HepG2 (cell line): Measurements from ENCODE around the gene NGFR. TPM values are rescaled to one million over a fixed set of nuclear protein-coding genes. Genes with fewer than 3 reads are reported as not detected.

ENCODE experiments used
- FOXO4 ChIP-seq: sonication (generic); formaldehyde crosslinking; conservative IDR thresholded peaks from 2 replicates; pipeline ENCODE4 v1.8.1; 2023; ENCODE audit warnings: missing genetic modification reagents
- HOXA5 ChIP-seq: sonication (generic); formaldehyde crosslinking; IDR thresholded peaks from 2 replicates; pipeline ENCODE4 v1.4.0; 2020; ENCODE audit warnings: missing genetic modification reagents
- IKZF4 ChIP-seq: sonication (generic); formaldehyde crosslinking; IDR thresholded peaks from 2 replicates; pipeline ENCODE4 v1.5.1; 2020; ENCODE audit warnings: borderline replicate concordance, mild to moderate bottlenecking, low read depth, missing genetic modification reagents; ENCODE audit errors: not compliant biosample characterization
- JUND ChIP-seq: sonication (generic); formaldehyde crosslinking; IDR thresholded peaks from 2 replicates; pipeline ENCODE4 v1.8.0; 2022; ENCODE audit warnings: mild to moderate bottlenecking, missing genetic modification reagents
- KMT2A ChIP-seq: sonication (generic); formaldehyde crosslinking; IDR thresholded peaks from 2 replicates; pipeline ENCODE4 v1.4.0; 2020; ENCODE audit warnings: missing genetic modification reagents
- MAFK ChIP-seq, 2 experiments: IDR thresholded peaks in 1 of 2; conservative IDR thresholded peaks in 1 of 2; 2 replicates each; pipeline ENCODE4 v1.6.1; 2011; ENCODE audit warnings: improper control_type of control experiment in 2 of 2, low read length in 2 of 2
- MTA1 ChIP-seq: sonication (generic); formaldehyde crosslinking; IDR thresholded peaks from 2 replicates; pipeline ENCODE4 v1.4.0; 2020; ENCODE audit warnings: missing genetic modification reagents, mild to moderate bottlenecking, borderline replicate concordance
- PCBP1 ChIP-seq: fragments of 200-400 bp; formaldehyde crosslinking; IDR thresholded peaks from 2 replicates; pipeline ENCODE4 v1.6.1; 2017; ENCODE audit warnings: mild to moderate bottlenecking, low read depth, low read length, borderline replicate concordance
- RAD21 ChIP-seq: fragments of 450-650 bp; formaldehyde crosslinking; IDR thresholded peaks from 2 replicates; pipeline ENCODE4 v1.5.0; 2020; ENCODE audit warnings: mild to moderate bottlenecking
- RELA ChIP-seq: sonication (generic); formaldehyde crosslinking; IDR thresholded peaks from 2 replicates; pipeline ENCODE4 v1.4.0; 2020; ENCODE audit warnings: missing genetic modification reagents
- RNF2 ChIP-seq: fragments of 450-650 bp; conservative IDR thresholded peaks from 2 replicates; pipeline ENCODE4 v1.6.1; 2016; ENCODE audit warnings: low read depth
- SALL2 ChIP-seq: sonication (generic); formaldehyde crosslinking; IDR thresholded peaks from 2 replicates; pipeline ENCODE4 v1.8.1; 2023; ENCODE audit warnings: mild to moderate bottlenecking, missing genetic modification reagents, inconsistent platforms
- SP1 ChIP-seq, 2 experiments: fragments of 450-650 bp in 1 of 2; sonication (generic) in 1 of 2; formaldehyde crosslinking in 1 of 2; IDR thresholded peaks; 2 replicates each; pipeline versions ENCODE4 v1.4.0 to v1.6.1; 2016 to 2020; ENCODE audit warnings: missing genetic modification reagents in 1 of 2
- TEAD2 ChIP-seq: sonication (generic); formaldehyde crosslinking; IDR thresholded peaks from 2 replicates; pipeline ENCODE4 v1.9.0; 2021; ENCODE audit warnings: missing genetic modification reagents
- THRA ChIP-seq: sonication (generic); formaldehyde crosslinking; IDR thresholded peaks from 2 replicates; pipeline ENCODE4 v1.4.0; 2020; ENCODE audit warnings: missing genetic modification reagents, borderline replicate concordance
- ZNF263 ChIP-seq: sonication (generic); formaldehyde crosslinking; IDR thresholded peaks from 2 replicates; pipeline ENCODE4 v1.4.0; 2020; ENCODE audit warnings: missing genetic modification reagents
- ZNF362 ChIP-seq: sonication (generic); formaldehyde crosslinking; IDR thresholded peaks from 2 replicates; pipeline ENCODE4 v1.4.0; 2020; ENCODE audit warnings: missing genetic modification reagents, mild to moderate bottlenecking, borderline replicate concordance
- ZNF607 ChIP-seq: sonication (generic); formaldehyde crosslinking; IDR thresholded peaks from 2 replicates; pipeline ENCODE4 v1.5.1; 2020; ENCODE audit warnings: missing genetic modification reagents, mild to moderate bottlenecking, borderline replicate concordance
- ZNF687 ChIP-seq: sonication (generic); formaldehyde crosslinking; IDR thresholded peaks from 2 replicates; pipeline ENCODE4 v1.5.1; 2020; ENCODE audit warnings: mild to moderate bottlenecking, missing genetic modification reagents, moderate library complexity
- ZNF768 ChIP-seq: sonication (generic); formaldehyde crosslinking; IDR thresholded peaks from 2 replicates; pipeline ENCODE4 v1.4.0; 2020; ENCODE audit warnings: missing genetic modification reagents
- ZNF773 ChIP-seq: sonication (generic); formaldehyde crosslinking; IDR thresholded peaks from 2 replicates; pipeline ENCODE4 v1.4.0; 2020; ENCODE audit warnings: missing genetic modification reagents, borderline replicate concordance
- polyA plus RNA-seq, 8 experiments: library from polyadenylated mRNA; depleted of rRNA in 3 of 8; stranded (reverse) in 7 of 8; unstranded in 1 of 8; fragments of >200 nt; fragmentation: Illumina TruSeq in 4 of 8; extraction: Trizol in 4 of 8; gene quantifications; 2 replicates each; pipeline versions ENCODE4 v1.2.1 to v1.2.3, GENCODE V29; 2011 to 2016; ENCODE audit warnings: low read depth in 4 of 8, missing spikeins in 1 of 8, mixed read lengths in 1 of 8; ENCODE audit not compliant: insufficient read depth in 1 of 8
- total RNA-seq, 5 experiments: library from RNA; depleted of rRNA; stranded (reverse); fragments of >200 nt; fragmentation: Illumina TruSeq; extraction: Trizol; gene quantifications; 2 replicates each; pipeline ENCODE4 v1.2.3, GENCODE V29; 2016; ENCODE audit warnings: low read depth in 1 of 5

The NGFR gene
- total and polyA plus RNA-seq, 2 of the 13 experiments (the other 11 are each of a cell fraction or from before 2014, with no cell fraction given) = 1.1 to 1.8 TPM

GRCh38 chr17:49496183-49496866 is 1.2 kb downstream of the NGFR start (continued):
- TF ChIP-seq ZNF687 (CRISPR knock-in tag) (peak; percentile 62), ZNF607 (CRISPR knock-in tag) (0 out of 2 replicates have a peak, but pooled peaks have one; percentile 13), THRA (CRISPR knock-in tag) (peak; percentile 23; the same call in 1 of the 2 replicates), FOXO4 (no peak), RELA (peak; percentile 41; the same call in 1 of the 2 replicates), RAD21 (CRISPR knock-in tag) (peak; percentile 89), MAFK (conservative IDR thresholded peaks at IDR 0.05 in 1 of 2, IDR thresholded peaks at IDR 0.05 in 1 of 2; ENCODE audit: low read length in 2 of 2) (no peak), HOXA5 (CRISPR knock-in tag) (peak; percentile 32; the same call in 1 of the 2 replicates), ZNF773 (peak; percentile 71; the same call in 1 of the 2 replicates), MTA1 (CRISPR knock-in tag) (peak; percentile 43; the same call in 1 of the 2 replicates), IKZF4 (CRISPR knock-in tag) (peak; percentile 46), SP1 (IDR thresholded peaks at IDR 0.05) (no peak), SP1 (CRISPR knock-in tag; IDR thresholded peaks at IDR 0.05) (no peak), SALL2 (CRISPR knock-in tag) (peak; percentile 87), RNF2 (0 out of 2 replicates have a peak, but pooled peaks have one; percentile 59), JUND (CRISPR knock-in tag) (peak; percentile 25; the same call in 1 of the 2 replicates), PCBP1 (0 out of 2 replicates have a peak, but pooled peaks have one; percentile 35), ZNF263 (CRISPR knock-in tag) (0 out of 2 replicates have a peak, but pooled peaks have one; percentile 41), ZNF768 (CRISPR knock-in tag) (0 out of 2 replicates have a peak, but pooled peaks have one; percentile 43), TEAD2 (CRISPR knock-in tag) (peak; percentile 70; the same call in 1 of the 2 replicates), ZNF362 (CRISPR knock-in tag) (no peak), KMT2A (CRISPR knock-in tag) (peak; percentile 25; the same call in 1 of the 2 replicates)
